ENCODE results near the gene ARSG.

DNA sequence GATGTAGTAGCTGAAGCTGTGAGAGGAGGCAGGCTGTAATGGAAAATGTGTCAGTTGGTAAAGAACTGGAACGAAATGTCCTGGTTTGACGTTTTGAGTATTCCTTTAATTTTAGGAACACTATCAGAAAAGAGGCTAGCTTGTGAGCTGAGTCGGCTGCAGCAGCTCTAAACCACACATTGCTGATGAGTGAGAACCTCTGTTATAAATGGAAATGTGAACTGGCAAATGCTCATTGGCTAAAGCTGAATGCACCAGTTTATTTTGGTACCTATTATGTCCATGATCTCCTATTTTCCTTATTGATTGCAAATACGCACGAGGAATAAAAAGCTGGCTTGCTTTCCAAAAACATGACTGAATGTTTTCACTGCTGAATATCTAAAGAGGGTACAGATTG, 177.0 kb downstream of the ARSG start:
- TF ChIP-seq ZBTB1 (CRISPR knock-in tag; IDR thresholded peaks at IDR 0.05; ENCODE audit: borderline replicate concordance, low read depth) (no peak), SMAD1 (IDR thresholded peaks at IDR 0.05; ENCODE audit: low read depth, low read length, partially characterized antibody) (no peak), MAFK (IDR thresholded peaks at IDR 0.05; ENCODE audit: low read length) (no peak), CTBP1 (IDR thresholded peaks at IDR 0.05; ENCODE audit: borderline replicate concordance) (no peak), POLR2A (conservative IDR thresholded peaks at IDR 0.05) (no peak), RCOR1 (IDR thresholded peaks at IDR 0.05; ENCODE audit: borderline replicate concordance in 1 of 2, low read depth in 2 of 2, low read length in 2 of 2) (no peak), CHD2 (IDR thresholded peaks at IDR 0.05; ENCODE audit: low read depth, low read length) (no peak), SMARCA5 (IDR thresholded peaks at IDR 0.05) (no peak), GATAD2A (IDR thresholded peaks at IDR 0.05) (no peak)
- TF ChIP-seq, protein P1, sequence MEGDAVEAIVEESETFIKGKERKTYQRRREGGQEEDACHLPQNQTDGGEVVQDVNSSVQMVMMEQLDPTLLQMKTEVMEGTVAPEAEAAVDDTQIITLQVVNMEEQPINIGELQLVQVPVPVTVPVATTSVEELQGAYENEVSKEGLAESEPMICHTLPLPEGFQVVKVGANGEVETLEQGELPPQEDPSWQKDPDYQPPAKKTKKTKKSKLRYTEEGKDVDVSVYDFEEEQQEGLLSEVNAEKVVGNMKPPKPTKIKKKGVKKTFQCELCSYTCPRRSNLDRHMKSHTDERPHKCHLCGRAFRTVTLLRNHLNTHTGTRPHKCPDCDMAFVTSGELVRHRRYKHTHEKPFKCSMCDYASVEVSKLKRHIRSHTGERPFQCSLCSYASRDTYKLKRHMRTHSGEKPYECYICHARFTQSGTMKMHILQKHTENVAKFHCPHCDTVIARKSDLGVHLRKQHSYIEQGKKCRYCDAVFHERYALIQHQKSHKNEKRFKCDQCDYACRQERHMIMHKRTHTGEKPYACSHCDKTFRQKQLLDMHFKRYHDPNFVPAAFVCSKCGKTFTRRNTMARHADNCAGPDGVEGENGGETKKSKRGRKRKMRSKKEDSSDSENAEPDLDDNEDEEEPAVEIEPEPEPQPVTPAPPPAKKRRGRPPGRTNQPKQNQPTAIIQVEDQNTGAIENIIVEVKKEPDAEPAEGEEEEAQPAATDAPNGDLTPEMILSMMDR (IDR thresholded peaks at IDR 0.05 in 2 of 3, conservative IDR thresholded peaks at IDR 0.05 in 1 of 3; ENCODE audit: insufficient read depth in 2 of 3, low read depth in 1 of 3, low read length in 3 of 3): no peak
- TF ChIP-seq, protein P2, sequence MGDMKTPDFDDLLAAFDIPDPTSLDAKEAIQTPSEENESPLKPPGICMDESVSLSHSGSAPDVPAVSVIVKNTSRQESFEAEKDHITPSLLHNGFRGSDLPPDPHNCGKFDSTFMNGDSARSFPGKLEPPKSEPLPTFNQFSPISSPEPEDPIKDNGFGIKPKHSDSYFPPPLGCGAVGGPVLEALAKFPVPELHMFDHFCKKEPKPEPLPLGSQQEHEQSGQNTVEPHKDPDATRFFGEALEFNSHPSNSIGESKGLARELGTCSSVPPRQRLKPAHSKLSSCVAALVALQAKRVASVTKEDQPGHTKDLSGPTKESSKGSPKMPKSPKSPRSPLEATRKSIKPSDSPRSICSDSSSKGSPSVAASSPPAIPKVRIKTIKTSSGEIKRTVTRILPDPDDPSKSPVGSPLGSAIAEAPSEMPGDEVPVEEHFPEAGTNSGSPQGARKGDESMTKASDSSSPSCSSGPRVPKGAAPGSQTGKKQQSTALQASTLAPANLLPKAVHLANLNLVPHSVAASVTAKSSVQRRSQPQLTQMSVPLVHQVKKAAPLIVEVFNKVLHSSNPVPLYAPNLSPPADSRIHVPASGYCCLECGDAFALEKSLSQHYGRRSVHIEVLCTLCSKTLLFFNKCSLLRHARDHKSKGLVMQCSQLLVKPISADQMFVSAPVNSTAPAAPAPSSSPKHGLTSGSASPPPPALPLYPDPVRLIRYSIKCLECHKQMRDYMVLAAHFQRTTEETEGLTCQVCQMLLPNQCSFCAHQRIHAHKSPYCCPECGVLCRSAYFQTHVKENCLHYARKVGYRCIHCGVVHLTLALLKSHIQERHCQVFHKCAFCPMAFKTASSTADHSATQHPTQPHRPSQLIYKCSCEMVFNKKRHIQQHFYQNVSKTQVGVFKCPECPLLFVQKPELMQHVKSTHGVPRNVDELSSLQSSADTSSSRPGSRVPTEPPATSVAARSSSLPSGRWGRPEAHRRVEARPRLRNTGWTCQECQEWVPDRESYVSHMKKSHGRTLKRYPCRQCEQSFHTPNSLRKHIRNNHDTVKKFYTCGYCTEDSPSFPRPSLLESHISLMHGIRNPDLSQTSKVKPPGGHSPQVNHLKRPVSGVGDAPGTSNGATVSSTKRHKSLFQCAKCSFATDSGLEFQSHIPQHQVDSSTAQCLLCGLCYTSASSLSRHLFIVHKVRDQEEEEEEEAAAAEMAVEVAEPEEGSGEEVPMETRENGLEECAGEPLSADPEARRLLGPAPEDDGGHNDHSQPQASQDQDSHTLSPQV (IDR thresholded peaks at IDR 0.05): no peak
- TF ChIP-seq, protein P3, sequence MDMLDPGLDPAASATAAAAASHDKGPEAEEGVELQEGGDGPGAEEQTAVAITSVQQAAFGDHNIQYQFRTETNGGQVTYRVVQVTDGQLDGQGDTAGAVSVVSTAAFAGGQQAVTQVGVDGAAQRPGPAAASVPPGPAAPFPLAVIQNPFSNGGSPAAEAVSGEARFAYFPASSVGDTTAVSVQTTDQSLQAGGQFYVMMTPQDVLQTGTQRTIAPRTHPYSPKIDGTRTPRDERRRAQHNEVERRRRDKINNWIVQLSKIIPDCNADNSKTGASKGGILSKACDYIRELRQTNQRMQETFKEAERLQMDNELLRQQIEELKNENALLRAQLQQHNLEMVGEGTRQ (CRISPR knock-in tag; IDR thresholded peaks at IDR 0.05): no peak
